GM21576 (cell line): ENCODE results near the gene USP17L11.
"Not testable (repeated sequence)": the region's sequence is repeated elsewhere in the genome, so short reads cannot be mapped to it uniquely, and the experiment has no call there.

Experiments
- ATAC-seq: cut with Tn5 transposase; IDR thresholded peaks from one replicate; pipeline ENCODE4 v1.9.1; 2021; ENCODE audit warnings: mild to moderate bottlenecking, moderate library complexity; ENCODE audit not compliant: unreplicated experiment

USP17L11 gene

GRCh38 chr4:9215105-9215504 lies at the start of gene USP17L11:
Gene USP17L11, plus strand, starts transcription at chr4:9215405. Its CDS starts 0 bp downstream, at chr4:9215405.
- ATAC-seq: not testable (repeated sequence)

- not testable (repeated sequence) for ATAC-seq
These were observed 49.2 kb upstream of the USP17L11 start for GRCh38 chr4:9165990-9166389.

GRCh38 chr4:9169791-9170459 lies 45.3 kb upstream of the USP17L11 start, which contains the start of gene FAM90A26:
Gene FAM90A26, plus strand, starts transcription at chr4:9170409. Its CDS starts 2,764 bp downstream, at chr4:9173173.
- ATAC-seq: not testable (repeated sequence)

GRCh38 chr4:9210357-9210756 lies 4.8 kb upstream of the USP17L11 start, which contains the start of gene USP17L10:
Gene USP17L10, plus strand, starts transcription at chr4:9210657. Its CDS starts 0 bp downstream, at chr4:9210657.
- ATAC-seq: not testable (repeated sequence)

GRCh38 chr4:9214701-9215100 lies 504 bp upstream of the USP17L11 start:
- not testable (repeated sequence) for ATAC-seq

GRCh38 chr4:9219852-9220251 lies 4.6 kb downstream of the USP17L11 start, which contains the start of gene USP17L12:
Gene USP17L12, plus strand, starts transcription at chr4:9220152. Its CDS starts 0 bp downstream, at chr4:9220152.
- not testable (repeated sequence) for ATAC-seq

- ATAC-seq: not testable (repeated sequence)
These were observed 9.4 kb downstream of the USP17L11 start, which contains the start of gene USP17L13 for GRCh38 chr4:9224596-9224995. Gene USP17L13, plus strand, starts transcription at chr4:9224896. Its CDS starts 0 bp downstream, at chr4:9224896.

GRCh38 chr4:9230249-9230648 lies 15.0 kb downstream of the USP17L11 start:
- ATAC-seq: not testable (repeated sequence)

GRCh38 chr4:9234085-9234484 lies 18.9 kb downstream of the USP17L11 start, which contains the start of gene USP17L15:
Gene USP17L15, plus strand, starts transcription at chr4:9234385. Its CDS starts 0 bp downstream, at chr4:9234385.
- not testable (repeated sequence) for ATAC-seq

GRCh38 chr4:9238461-9238860 lies 23.3 kb downstream of the USP17L11 start:
- not testable (repeated sequence) for ATAC-seq

GRCh38 chr4:9243579-9243978 lies 28.4 kb downstream of the USP17L11 start, which contains the start of gene USP17L17:
Gene USP17L17, plus strand, starts transcription at chr4:9243879. Its CDS starts 0 bp downstream, at chr4:9243879.
- not testable (repeated sequence) for ATAC-seq

- ATAC-seq: not testable (repeated sequence)
These were observed 32.9 kb downstream of the USP17L11 start, which contains the start of gene USP17L18 for GRCh38 chr4:9247953-9248680. Gene USP17L18, plus strand, starts transcription at chr4:9248630. Its CDS starts 0 bp downstream, at chr4:9248630.

- not testable (repeated sequence) for ATAC-seq
These were observed 37.9 kb downstream of the USP17L11 start, which contains the start of gene USP17L19 for GRCh38 chr4:9253078-9253477. Gene USP17L19, plus strand, starts transcription at chr4:9253378. Its CDS starts 0 bp downstream, at chr4:9253378.

GRCh38 chr4:9257824-9258223 lies 42.6 kb downstream of the USP17L11 start, which contains the start of gene USP17L20:
Gene USP17L20, plus strand, starts transcription at chr4:9258124. Its CDS starts 0 bp downstream, at chr4:9258124.
- not testable (repeated sequence) for ATAC-seq

- not testable (repeated sequence) for ATAC-seq
These were observed 47.4 kb downstream of the USP17L11 start, which contains the start of gene USP17L21 for GRCh38 chr4:9262572-9262971. Gene USP17L21, plus strand, starts transcription at chr4:9262872. Its CDS starts 0 bp downstream, at chr4:9262872.
